GM19468 (cell line): ENCODE results near the gene RGS11.

ENCODE experiments used
- ATAC-seq: cut with Tn5 transposase; IDR thresholded peaks from one replicate; pipeline ENCODE4 v1.9.1; 2021; ENCODE audit warnings: mild to moderate bottlenecking, moderate library complexity, moderate number of reproducible peaks; ENCODE audit not compliant: unreplicated experiment; ENCODE audit errors: extremely low read depth

The RGS11 gene

DNA sequence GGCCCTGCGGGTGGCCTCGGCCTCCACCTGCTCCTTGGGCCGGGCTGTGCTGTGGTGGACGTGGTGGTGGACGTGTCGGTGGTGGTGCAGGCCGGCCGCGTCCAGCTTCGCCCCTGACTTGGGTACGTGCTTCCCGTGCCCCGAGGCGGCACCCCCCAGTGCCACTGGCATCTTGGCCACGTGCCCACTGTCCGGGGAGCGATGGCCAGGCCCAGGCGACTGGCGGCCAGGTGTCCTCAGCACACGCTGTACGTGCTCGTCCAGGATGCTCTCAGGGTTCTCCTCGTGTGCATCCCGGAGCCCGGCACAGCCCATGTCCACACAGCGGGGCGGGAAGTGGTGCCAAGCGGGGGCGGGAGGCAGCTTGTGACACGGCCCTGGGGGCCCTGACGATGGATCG, 22.1 kb upstream of the RGS11 start:
- ATAC-seq: no peak

DNA sequence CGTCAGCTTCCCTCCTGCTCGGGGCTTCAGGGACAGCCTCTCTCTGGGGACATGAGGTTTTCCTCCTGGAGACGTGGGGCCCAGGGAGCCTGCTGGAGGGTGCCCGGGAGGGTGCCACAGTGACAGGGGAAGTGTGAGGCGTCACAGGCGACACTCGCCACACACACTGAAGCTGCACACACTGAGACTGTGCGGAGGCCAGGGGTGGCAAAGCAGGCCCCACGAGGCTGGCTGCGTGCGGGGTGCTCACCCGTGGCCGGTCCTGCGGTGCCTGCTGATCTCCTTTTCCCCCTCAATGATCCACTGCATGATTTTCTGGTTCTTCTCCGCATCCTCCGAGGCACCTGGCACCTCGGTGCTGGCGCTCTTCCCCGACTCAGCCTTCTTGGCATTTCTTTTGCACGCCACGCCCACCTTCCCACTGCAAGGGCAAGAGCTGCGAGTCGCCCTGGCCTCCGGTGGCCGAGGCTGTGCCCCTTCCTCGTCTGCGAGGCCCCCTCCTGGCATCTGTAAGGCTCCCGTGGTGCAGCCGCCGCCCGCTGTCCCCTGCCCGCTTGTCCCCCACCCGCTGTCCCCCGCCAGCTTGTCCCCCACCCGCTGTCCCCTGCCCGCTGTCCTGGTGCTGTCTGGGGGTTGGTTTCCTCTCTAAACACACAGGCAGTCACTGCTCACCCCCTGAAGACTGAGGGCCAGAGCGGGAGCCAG, 21.2 kb upstream of the RGS11 start:
- no peak for ATAC-seq

DNA sequence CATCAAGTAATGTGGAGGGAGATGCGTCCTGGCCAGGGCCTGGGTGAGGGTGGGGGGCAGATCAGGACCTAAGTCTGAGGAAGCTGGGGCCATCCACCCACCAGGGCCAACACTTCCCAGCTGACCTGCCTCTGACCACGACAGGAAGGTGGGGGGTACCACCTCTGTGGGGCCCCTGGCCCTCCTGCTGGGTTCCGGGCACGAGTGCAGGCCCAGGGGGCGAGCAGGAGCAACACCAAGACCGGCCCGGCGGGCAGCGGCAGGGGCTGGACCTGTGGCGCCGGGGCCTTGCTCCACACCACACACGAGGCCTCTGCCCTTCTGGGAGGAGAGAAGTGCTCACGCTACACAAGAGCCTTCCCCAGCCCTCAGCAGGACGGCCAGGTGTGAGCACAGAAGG, 20.5 kb upstream of the RGS11 start:
- ATAC-seq: no peak

DNA sequence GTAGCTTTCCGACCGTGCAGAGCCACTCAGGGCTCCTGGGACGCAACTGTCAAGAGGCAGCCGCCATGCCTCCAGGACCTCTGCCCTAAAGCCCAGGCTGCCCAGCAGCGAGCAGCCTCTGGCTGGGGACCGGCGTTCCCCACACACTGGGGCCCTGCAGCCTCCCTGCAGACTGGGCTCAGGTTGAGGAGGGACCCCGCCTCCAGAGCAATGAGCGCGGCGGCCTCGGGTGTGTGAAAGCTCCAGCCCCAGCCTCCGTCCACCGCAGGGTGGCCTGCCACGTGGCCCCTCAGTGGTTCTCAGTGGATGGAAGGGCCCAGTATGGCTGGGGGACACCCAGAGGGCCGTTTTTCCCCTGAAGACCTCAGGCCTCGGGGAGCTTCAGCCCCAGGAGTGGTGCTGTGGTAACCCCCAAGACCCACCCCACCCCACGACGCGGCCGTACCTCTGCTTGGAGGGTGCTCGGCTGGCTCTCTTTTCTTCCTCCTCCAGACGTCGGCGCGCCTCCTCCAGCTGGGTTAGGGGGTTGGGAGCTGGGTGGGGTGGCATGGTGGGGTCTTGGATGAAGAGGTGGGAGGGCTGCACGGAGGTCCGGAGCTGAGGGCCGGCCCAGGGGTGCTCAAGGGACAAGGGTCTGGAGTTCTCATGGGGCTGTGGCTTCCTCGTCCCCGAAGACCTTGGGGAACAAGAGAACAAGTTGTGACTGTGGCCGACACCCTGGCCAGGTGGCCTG, 17.5 kb upstream of the RGS11 start:
- ATAC-seq: no peak

DNA sequence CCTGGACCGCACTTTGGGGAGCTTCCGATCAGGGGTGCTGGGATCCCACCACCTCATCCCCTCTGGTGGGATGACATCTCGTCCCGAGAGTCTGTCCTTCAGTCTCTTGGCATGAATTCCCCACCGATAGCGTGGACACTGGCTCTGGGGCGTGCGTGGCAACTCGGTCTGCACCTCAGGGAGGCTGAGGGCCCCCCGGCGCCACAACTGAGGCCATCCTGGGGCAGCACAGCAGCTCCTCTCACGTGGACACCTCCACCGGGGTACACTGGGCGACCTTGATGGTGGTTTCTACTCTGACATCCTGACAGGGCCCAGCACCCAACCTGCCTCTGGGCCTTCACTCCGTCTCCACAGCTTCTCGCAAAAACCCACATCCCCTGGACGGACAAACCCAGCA, 15.8 kb upstream of the RGS11 start:
- ATAC-seq: no peak

DNA sequence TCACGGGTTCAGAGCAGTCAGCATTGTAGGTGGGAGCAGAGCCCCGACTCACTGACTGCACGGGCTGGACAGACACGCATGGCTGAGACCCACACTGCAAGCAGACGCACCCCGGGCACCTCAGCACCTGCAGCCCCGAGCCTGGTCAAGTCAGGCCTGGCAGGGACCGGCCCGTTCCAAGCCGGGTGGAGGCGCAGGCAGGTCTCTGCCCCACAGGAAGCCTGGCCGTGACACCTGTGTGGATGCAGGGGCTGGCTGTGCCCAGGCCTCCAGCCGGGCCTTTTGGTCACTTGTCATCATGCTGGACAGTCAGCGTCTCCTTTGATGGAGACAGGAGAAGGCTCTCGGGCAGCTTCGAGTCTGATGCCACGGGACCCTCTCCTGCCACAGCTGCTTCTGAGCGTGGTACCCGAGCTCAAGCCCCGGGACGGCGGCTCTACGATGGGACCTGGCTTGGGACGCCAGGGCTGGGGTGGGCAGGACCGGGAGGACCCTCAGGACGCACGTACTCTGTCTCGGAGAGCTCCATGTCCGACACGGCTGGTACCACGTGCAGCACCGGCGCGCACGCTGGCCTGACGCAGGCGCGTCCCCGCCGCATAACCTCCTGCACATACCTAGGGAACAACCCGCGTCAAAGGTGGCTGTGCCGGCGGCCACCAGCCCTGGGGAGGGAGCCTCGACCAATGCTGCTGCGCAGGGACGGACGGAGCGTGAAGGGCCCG, 15.1 kb upstream of the RGS11 start:
- ATAC-seq: no peak

DNA sequence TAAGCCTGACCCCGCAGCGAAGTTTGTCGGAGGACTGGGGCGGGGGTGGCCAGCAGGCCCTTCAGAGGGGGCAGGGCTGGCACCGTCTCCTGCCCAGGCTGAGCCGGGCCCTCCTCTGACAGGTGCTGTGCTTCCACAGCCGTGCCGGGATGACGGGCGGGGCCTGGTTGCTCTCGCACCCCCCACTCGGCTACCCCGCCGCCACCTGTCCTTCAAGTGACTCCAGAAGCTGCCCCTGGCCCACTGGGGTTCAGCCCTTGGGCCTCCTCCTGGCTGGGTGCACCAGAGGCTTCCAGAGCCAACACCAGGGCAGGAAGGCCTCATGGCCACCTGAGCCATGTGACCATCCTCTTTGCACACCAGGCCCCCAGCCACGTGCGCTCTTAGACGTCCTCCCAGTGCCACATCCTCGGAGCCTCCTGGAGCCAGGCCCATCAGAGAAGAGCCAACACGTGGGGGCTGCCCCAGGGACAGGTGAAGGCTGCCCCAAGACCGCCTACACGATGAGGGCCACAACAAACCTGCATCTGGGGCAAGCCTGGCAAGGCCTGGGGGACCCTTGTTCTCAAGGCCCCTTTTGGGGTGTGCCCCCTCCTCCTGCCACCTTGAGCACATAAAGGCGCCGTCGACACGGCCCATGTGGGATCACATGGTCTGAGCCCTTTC, 14.4 kb upstream of the RGS11 start:
- ATAC-seq: no peak

DNA sequence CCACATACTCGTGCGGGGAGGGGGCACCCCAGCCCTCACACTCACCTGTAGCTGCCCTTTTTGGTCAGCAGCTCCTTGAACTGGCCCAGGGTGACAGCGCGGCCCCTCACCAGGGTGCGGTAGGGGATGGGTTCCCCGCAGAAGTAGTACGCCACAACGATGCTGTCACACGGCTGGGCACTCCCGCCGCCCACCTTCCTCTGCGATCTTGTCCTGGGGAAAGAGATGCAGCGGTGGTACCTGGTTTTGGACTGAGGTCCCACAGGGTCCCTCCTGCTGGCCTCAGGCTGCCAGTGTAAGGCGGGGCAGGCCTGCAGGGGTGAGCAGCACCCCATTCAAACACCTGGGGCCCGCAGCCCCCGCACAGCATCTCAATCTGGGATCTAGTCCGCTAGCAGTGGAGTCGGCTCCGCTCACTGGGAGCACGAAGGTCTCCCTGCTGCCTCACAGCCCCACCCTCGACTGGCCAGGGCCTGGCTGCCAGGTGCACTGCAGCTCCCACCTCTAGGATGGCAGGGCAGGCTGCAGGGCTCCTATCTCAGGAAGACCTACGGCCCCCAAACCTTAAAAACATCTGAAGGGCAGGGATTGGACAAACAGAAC, 13.8 kb upstream of the RGS11 start:
- ATAC-seq: no peak

DNA sequence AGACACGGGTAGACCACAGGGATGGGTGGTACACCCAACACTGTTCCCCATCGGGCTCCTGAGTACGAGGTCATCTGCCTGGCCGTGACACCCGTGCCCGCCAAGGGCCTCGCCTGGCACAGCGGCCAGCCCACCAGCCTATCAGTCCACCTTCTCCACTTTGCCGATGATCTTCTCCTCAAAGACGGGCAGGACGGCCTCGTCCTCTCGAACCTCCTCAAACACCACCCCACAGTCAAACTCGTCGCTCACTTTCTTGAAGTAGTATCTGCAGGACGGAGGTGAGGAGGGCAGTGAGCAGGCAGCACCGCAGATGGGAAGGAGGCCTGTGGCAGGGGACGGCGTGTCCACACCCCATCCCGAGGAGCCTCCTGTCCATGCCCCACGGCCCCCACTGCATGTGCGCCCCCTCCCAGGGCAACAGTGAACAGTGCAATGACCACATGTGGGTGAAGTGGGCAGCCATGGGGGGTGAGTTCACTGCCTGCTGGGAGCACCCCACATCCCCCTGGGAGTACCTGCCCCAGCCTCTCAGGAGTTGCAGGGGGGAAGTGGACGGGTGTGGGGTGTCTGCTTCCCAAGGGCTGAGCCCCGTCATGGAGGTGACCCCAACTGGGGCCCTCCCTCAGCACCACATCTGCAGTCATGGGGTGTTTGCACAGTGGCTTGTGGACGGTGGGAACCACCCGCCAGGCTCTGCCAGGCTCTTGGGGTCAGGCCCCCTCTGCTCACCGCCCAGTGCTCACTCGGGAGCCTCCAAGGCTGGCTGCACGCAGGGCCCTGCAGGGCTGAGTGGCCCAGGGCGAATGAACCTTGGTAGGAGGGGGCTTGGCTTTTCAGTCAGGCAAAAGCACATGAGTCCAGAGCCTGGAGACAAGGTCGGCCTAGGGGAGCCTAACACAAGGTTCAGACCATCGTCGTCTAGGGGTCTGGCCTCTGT, 12.5 kb upstream of the RGS11 start:
- ATAC-seq: no peak

DNA sequence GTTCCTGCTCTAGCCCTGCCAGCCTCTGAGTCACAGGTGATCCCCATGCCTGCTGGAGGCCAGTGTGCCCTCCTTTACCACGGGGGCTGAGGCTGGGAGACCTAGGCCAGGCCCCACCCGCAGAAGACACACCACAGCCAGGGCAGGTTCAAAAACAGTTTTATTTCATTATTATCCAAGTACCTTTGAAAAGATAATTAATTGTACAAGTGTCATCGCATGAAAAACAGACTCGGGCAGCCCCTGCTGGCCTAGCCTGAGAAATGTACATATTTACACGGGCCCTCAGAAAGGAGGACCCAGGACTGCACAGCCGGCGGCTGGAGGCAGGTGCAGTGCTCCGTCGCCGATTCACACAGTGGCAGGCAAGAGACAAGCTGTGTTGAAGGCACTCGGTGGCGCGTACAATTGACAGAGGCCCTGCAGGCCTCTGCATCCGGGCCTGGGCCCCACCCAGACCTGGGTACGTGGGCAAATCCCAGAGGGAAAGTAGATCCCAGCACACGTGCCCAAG, 11.6 kb upstream of the RGS11 start:
- no peak for ATAC-seq

DNA sequence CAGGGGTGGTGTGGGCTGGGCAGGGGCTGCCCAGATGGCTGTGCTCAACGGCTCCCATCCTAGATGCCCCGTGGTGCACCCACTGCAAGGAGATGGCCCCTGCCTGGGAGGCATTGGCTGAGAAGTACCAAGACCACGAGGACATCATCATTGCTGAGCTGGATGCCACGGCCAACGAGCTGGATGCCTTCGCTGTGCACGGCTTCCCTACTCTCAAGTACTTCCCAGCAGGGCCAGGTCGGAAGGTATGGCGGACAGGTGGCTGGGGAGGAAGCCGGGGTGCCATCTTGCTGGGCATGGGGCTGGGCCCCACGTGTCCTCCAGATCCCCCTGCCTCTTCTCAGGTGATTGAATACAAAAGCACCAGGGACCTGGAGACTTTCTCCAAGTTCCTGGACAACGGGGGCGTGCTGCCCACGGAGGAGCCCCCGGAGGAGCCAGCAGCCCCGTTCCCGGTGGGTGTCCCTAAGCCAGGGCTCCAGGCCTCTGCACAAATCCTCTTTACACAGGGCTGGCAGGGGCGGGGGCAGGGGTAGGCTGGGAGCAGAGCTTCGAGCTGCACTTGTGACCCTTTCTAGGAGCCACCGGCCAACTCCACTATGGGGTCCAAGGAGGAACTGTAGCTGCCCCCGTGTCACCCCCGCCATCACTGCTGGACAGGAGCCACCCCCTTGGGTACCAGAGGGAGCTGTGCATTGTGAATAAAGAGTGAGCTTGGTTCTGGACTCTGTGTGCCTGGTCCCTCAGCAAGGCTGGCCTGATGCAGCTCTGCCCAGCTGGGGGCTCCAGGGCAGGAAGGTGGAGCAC, 10.9 kb upstream of the RGS11 start:
- ATAC-seq: no peak

DNA sequence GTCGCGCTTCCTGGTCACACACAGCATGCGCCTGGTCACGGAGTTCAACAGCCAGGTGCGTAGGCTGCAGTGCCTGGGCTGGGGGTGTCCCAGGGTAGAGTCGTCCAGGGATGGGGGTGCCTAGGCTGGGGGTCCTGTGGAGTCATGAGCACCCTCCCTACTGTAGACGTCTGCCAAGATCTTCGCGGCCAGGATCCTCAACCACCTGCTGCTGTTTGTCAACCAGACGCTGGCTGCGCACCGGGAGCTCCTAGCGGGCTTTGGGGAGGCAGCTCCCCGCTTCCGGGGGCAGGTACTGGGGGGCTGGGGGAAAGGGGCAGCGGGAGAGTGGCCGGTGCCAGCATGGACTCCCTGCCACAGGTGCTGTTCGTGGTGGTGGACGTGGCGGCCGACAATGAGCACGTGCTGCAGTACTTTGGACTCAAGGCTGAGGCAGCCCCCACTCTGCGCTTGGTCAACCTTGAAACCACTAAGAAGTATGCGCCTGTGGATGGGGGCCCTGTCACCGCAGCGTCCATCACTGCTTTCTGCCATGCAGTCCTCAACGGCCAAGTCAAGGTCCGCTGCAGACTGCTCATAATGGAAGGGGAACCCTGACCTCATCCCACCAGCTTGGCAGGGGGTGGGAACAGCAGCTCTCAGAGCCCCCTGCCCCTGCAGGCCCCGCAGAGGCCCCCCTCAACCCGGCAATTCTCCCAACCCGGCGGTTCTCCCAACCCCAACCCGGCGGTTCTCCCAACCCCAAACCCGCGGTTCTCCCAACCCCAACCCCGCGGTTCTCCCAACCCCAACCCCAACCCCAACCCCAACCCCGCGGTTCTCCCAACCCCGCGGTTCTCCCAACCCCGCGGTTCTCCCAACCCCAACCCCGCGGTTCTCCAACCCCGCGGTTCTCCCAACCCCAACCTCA, 9.7 kb upstream of the RGS11 start:
- no peak for ATAC-seq

DNA sequence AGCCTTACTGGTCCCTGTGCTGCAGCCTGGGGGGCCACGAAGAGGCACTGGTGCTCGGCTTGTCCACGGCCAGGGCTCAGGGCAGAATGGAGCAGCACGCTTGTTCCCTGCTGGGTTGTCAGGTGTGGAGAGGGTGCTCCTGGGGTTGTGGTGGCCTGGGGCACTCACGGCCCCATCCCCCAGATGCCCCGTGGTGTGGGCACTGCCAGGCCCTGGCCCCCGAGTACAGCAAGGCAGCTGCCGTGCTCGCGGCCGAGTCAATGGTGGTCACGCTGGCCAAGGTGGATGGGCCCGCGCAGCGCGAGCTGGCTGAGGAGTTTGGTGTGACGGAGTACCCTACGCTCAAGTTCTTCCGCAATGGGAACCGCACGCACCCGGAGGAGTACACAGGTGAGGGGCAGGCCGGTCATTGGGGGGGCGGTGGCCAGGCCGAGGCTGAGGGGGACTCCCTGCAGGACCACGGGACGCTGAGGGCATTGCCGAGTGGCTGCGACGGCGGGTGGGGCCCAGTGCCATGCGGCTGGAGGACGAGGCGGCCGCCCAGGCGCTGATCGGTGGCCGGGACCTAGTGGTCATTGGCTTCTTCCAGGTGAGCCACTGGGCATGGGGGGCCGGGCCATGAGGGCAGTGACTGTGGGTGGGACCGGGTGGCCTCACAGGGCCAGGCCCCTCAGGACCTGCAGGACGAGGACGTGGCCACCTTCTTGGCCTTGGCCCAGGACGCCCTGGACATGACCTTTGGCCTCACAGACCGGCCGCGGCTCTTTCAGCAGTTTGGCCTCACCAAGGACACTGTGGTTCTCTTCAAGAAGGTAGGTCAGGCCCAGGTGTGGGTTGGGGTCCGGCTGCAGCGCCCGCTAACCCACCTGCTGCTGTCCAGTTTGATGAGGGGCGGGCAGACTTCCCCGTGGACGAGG, 8.7 kb upstream of the RGS11 start:
- ATAC-seq: no peak

DNA sequence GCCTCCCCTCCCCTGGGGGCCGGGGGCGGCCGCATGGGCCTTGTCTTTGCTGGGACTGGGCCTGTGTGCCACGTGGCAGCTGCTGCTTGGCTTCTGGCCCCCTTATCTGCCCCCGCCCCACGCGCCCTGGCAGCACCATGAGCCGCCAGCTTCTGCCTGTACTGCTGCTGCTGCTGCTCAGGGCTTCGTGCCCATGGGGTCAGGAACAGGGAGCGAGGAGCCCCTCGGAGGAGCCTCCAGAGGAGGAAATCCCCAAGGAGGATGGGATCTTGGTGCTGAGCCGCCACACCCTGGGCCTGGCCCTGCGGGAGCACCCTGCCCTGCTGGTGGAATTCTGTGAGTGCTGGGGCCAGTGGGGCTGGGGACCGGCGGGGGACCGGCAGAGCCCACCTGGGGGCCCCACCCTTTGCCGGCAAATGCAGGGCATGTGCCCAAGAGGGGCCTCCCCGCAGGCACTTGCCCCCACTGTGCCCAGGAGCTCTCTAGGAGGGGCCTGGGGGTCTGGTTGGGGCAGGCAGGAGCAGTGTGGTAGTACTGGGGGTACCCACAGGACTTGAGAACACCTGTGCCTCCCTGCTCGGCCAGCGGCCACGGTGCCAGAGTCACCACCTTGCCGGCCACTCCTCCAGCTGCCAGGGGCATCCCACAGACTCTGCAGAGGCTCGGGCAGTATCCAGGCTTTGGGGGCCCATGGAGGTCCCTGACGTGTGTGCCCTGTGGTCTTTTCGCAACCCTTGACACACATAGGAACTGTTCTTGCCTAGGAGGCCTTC, 7.5 kb upstream of the RGS11 start, which contains the start of gene PDIA2:
PDIA2 (plus strand) TSS at position 132 of the 773 bp plus-strand sequence; CDS start at position 138, 6 bp downstream.
- ATAC-seq: no peak

DNA sequence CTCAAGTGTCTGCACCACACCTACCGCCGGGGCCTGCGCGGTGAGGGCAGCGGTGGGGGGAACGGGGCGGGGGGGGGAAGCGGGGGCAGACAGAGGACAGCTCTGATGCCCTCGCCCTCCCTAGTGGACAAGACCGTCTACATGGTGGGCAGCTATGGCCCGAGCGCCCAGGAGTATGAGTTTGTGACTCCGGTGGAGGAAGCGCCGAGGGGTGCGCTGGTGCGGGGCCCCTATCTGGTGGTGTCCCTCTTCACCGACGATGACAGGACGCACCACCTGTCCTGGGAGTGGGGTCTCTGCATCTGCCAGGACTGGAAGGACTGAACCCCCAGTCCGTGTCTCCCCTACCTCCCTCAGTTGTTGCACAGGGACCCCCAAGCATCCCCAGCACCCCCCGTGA, 6.7 kb upstream of the RGS11 start:
- ATAC-seq: no peak
